GM19351 (cell line): ENCODE measurements around the gene RBBP9.
"Not testable (repeated sequence)": the region's sequence is repeated elsewhere in the genome, so short reads cannot be mapped to it uniquely, and the experiment has no call there.

Experiments
- ATAC-seq: cut with Tn5 transposase; IDR thresholded peaks from one replicate; pipeline ENCODE4 v1.9.1; 2021; ENCODE audit warnings: mild to moderate bottlenecking, moderate library complexity; ENCODE audit not compliant: unreplicated experiment

RBBP9 gene

DNA sequence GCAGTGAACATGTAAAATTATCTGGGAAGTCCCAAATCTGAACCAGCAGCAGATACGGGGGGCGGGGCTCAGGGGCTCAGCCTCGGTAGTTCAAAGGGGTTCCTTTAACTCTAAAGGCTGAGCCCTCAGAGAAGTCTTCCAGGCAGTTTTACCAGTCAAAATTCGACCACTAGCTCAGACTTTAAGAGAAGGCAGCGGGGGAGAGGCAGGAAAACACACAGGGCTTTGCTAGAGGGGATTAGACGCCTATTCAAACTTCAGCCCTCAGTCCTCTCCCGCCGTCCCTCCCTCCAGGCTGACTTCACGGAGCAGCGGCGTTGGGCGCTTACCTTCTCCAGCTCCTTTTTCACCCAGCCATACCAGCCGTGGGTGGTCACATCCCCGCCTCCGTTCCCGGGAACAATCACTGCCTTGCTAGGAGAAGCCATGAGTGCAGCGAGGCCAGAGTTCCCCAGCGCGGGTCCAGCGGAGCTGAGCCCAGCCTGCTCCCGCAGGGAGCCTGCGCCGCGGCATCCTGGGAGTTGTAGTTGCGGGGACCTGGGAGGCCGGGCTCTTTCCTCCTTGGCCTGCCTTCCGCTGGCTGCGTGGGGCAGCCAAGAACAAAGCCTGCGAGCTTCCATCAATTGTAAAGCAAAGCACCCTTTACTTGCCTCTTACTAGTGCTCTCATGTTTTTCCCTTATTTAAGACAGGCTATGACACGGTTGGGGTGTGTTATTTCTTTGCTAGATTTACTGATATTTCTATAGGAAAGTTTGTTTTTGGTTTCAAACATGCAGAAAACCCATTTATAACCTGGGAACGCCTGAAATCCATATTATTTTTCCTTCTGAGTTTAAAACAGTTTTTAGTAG lies at the start of gene RBBP9:
Gene RBBP9 (minus strand): TSS at position 486 of the 853 bp plus-strand sequence. CDS start 58 bp downstream, at position 428.
- peak; percentile 95 for ATAC-seq

DNA sequence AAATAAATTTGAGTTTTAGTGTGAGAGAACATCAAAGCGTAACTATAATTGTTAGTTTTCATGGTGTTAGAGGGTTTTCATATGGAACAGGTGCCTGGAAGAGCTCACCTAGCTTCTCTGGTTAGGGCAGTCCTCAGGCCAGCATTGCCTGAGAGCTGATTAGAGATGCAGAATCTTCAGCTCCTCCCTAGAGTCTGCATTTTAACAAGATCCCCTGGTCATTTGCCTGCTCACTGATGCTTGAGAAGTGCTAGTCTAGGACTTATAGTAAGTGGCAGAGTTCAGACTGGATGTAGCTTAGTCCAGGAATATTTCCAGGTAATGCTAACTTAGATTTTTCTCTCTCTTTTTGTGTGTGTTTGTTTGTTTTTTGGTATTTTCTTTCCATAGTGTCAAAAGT lies 48.5 kb upstream of the RBBP9 start:
- no peak for ATAC-seq

DNA sequence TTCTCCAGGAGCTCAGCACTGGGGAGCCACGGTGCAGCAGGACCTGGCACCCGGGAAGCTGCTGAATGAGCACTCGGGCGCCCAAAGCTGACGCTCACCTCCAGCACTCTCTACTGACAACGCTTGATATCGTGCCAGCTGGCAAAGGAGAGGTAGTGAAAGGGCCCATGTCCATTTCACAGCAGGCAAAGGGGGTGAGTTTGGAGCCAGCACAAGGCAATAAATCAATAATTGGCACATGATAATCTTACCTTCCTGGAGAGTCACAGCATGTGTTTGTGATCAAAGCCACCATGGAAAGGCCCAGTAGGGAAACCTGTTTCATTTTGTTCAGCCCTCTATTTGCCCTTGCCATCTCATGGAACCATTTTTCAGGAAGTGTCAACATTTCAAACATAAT lies 46.9 kb upstream of the RBBP9 start:
- ATAC-seq, result no peak

DNA sequence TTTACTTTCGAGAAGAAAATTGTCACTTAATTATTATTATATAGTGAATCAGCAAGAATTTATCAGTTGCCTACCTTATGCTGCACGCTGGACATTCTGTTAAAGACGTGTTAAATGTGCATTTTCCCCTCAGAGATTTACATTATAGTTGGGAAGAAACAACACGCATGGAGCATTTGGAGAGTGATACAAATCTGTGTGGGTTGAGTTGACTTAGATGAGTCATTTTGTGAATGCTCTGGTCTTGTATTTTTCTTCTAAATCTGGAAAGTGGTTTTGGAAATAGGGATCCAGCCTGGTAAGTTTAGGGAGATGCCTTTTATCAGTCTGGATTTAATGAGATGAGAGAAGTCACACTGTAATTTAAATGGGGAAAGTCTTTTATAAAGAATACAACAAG lies 46.2 kb upstream of the RBBP9 start:
- no peak for ATAC-seq

DNA sequence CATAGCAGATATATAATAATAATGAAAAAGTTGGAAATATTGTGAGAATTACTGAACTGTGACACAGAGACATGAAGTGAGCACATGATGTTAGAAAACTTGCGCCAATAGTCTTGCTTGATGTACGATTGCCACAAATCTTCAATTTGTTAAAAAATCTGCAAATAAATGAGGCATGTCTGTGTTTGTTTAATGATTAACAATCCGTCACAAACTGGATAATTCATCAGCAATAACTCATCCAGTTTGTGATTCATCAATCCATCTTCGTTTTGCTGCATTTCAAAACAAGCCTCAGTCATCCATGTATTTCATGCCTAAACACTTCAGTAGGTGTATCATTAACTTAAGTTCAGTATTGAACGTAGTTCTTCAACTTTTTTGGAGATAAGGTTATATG lies 44.7 kb upstream of the RBBP9 start:
- no peak for ATAC-seq

DNA sequence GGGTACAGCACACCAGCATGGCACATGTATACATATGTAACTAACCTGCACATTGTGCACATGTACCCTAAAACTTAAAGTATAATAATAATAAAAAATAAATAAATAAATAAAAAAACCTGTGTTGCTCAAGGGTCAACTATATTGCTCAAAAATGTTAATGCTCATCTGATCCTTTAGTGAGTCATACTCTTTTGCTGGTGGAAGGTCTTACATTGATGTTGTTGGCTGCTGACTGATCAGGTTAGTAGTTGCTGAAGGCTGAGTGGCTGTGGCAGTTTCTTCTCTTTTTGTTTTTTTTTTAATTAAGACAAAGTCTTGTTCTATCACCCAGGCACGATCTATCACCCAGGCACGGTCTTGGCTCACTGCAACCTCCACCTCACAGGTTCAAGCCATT lies 40.6 kb upstream of the RBBP9 start:
- no peak for ATAC-seq

DNA sequence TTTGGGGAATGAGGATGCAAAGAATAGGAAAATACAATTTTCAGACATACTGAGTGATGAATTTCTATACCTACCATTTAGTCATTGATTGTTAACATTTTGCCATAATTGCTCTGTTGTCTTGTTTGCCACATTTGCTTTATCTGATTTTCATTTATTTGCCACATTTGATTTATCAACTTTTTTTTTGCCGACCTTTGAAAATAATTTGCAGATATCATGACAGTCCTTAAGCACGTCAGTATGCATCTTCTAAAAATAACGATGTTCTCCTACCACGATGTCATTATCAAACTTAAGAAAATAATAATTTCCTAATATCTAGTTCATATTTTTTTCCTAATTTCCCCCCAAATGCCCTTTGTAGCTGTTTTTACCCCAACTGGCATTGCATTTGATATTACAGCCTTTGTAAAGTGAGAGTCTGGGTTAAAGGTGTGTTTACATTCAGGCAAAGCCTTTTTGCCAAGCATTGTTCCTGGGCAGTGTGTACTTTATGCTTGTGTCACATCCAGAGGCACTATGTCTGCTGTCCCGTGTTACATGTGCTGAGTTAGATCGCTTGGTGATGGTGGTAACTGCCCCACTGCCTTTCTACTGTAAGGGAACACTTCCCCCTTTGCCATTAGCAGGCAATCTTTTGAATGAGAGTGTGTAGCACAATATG lies 37.1 kb upstream of the RBBP9 start:
- no peak for ATAC-seq

DNA sequence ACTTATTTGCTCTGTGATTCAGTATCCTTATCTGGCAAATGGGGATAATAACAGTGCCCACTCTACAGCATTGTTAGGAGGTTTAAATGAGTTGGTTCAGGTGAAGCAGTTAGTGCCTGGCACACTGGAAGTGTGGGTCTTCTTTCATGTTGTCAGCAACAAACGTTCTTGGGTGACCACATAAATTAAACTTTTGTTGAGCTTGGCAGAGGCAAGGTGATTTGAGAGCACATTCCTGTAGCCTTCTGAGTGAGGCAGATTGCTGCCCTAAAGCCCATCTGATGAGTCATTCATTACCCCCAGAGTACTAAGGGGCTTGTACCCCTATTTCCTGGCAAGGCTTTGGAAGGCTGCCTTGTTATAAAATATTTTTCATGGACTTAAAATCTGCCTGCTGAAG lies 36.5 kb upstream of the RBBP9 start:
- ATAC-seq, result no peak

DNA sequence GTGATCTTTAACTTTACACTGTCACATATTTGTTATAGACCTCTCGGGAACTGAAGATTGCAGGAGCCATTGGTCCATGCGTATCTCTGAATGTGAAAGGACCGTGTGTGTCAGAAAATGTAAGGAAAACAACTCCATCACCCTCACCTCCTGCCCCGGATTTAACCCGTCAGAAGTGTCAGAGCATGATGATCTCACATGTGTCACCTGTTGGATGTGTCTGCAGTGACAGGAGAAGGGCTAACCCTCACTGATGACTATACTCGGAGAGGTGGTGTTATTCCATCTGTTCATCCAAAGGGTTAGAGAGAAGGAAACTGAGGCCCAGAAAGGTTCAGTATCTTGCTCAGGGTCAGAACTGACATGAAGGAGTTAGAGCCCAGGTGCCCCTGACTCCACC lies 35.6 kb upstream of the RBBP9 start:
- ATAC-seq, result no peak

DNA sequence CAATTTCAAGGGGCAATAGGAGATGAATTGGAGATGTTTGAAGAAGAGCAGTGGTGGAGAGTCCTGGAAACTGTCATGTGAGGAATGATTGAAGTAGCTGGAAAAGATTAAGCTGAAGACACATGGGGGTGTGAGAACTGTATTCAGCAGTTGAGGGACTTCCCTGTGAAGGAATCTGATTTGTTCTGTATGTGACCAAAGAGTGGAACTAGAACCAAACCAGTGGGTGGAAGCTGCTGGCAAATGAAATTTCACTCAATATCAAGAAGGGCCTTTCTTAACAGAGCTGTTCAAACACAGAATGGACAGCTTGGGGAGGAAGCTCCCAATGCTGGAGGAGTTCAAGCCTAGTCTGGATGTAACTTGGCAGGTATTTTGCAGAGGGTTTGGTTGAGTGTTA lies 32.0 kb upstream of the RBBP9 start:
- ATAC-seq, result no peak

DNA sequence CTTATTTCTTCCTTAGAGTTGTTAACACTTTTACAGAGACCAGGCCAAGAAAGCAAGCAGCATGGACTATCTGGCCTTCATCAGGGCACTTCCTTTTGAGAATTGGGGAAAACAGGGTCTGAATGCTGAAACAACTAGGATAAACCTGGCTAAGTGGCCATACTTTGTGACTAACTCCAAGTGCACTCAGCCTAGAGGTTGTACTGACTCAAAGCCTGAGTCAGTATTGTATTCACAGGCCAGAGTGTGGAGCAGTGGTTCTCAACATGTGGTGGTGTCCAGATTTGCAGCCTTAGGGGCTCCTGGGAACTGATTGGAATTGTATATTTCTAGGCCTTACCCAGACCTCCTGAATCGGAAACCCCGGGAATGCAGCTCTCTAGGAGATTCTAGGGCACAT lies 30.8 kb upstream of the RBBP9 start:
- ATAC-seq, result no peak

DNA sequence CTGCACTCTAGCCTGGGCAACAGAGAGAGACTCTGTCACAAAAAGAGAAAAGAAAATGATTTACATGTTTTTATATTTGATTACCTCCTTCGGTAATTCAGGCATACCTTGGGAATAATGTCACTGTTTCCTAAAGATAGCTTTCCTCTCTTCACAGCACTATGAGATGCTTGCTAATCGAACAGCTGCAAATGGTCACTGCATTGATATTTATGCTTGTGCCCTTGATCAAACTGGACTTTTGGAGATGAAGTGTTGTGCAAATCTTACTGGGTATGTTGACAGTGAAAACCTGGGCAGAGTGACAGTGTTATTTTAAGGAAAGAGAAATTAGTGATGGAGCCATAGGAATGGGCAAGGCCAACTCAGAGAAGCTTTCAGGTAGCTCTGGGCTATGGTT lies 30.3 kb upstream of the RBBP9 start:
- ATAC-seq, result no peak

DNA sequence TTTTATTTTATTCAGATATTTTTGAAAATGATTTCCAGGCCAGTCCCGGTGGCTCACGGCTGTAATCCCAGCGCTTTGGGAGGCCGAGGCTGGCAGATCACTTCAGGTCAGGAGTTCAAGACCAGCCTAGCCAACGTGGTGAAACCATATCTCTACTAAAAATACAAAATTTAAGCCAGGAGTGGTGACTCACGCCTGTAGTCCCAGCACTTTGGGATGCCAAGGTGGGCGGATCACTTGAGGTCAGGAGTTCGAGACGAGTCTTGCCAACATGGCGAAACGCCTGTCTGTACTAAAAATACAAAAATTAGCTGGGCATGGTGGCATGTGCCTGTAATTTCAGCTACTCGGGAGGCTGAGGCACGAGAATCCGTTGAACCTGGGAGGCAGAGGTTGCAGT lies 29.7 kb upstream of the RBBP9 start:
- ATAC-seq, result not testable (repeated sequence)

DNA sequence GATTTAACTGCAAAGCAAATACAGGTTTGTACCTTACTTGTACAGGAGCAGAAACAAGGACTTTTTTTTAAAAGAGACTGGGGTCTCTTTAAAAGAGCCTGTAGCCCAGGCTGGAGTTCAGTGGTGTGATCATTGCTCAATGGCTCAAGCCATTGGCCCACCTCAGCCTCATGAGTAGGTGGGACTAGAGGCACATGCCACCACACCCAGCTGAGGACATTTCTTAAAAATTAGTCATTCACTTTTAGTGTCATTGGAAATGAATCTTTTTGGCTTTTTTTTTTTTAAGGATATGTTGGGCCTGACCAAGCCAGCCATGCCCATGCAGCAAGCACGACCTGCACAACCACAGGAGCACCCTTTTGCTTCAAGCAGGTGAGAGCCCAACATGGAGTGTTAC lies 27.6 kb upstream of the RBBP9 start:
- no peak for ATAC-seq

DNA sequence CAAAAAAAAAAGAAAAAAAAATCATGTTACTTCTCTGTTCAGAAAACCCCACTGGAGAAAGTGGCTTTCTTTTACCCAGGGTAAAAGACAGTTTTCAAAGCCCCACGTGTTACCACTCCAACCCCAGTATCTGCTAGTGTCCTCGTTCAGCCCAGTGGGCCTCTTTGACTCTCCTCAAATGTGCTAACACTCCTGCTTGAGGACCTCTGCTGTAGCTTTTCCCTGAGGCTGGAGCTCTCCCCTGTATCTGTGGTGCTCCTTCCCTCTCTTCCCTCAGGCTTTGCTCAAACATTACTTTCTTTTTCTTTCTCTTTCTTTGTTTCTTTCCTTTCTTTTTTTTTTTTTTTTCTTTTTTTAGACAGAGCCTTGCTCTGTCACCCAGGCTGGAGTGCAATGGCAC lies 26.0 kb upstream of the RBBP9 start:
- no peak for ATAC-seq

DNA sequence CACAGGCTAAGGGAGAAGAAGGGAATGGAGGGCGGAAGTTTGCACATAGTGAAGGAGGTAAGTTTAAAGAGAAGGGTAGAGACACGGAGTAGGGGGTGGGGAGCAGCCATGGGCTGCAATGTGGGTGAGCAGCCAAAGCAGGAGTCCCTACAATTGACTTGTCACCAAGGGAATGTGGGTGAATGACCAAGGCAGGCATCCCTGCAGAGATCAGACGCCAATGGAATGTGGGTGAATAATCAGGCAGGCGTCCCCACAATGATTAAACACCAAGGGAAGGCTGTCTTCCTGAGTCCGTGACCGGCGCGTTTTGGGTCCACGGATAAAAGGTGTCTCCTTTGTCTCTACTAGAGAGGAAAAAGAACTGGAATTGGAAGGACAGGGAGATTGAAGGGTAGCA lies 25.0 kb upstream of the RBBP9 start:
- ATAC-seq, result not testable (repeated sequence)

DNA sequence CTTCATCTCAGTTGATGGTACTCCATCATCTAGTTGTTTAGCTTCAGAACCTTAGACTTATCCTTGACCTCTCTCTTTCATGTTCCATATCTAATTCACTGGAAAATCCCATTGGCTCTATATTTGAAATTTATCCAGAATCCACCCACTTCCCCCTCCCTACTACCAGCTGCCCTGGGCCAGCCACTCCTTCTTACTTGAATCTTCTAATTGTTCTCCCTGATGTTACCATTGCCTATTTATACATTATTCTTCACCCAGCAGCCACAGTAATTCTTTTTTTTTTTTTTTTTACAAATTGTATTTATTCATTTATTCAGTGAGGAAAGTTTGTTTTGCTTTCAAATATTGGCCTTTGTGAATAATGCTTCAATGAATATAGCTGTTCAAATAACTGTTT lies 18.9 kb upstream of the RBBP9 start:
- ATAC-seq, result no peak

DNA sequence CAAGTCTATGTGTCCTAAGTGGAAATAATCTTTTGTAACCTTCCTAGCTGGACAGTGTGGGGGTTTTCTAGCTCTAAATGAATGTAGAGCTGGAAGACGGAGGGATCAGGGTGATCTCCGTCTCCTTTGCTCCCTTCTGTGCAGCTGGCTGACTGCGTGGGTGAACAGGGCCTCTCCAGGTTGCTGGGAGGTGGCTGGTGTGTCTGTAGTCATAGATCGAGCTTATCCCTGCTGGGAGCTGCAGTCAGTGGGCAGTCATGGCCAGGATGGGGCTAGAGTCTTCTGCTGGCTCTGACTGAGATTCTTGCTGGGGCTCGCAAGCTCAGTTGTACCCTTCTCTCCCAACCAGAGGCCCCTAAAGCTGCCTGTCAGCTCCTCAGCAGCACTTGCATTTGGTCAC lies 17.1 kb upstream of the RBBP9 start:
- no peak for ATAC-seq

DNA sequence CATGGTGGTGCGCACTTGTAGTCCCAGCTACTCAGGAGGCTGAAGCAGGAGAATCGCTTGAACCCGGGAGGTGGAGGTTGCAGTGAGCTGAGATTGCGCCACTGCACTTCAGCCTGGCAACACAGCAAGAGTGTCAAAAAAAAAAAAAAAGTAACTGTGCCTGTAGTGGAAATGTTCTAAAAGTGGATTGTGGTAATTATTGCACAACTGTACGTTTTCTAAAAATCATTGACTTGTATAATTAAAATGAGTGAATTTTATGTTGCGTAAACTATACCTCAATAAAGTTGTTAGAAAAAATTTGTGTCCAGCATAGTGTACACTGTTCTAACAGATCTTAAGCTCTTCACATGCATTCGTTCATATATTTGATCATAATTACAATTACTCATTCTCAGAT lies 16.2 kb upstream of the RBBP9 start:
- no peak for ATAC-seq

DNA sequence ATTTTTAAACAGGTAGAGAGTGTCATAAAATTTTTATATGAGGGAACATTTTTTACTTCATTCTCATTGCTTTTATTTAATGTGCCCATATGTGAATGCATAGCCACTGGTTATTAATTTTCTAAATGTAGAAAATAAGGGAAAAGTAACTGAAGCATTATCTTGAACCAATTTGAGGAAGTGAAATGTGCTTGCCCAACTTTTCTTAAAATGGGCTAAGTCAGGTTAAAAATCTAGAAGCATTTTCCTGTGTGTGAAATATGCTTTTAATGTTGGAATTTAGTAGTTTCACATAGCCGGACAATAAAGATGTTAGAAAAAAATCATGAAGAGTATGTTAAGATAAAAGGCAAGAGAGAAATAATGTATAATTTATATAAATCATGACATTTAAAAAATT lies 14.5 kb upstream of the RBBP9 start:
- no peak for ATAC-seq

DNA sequence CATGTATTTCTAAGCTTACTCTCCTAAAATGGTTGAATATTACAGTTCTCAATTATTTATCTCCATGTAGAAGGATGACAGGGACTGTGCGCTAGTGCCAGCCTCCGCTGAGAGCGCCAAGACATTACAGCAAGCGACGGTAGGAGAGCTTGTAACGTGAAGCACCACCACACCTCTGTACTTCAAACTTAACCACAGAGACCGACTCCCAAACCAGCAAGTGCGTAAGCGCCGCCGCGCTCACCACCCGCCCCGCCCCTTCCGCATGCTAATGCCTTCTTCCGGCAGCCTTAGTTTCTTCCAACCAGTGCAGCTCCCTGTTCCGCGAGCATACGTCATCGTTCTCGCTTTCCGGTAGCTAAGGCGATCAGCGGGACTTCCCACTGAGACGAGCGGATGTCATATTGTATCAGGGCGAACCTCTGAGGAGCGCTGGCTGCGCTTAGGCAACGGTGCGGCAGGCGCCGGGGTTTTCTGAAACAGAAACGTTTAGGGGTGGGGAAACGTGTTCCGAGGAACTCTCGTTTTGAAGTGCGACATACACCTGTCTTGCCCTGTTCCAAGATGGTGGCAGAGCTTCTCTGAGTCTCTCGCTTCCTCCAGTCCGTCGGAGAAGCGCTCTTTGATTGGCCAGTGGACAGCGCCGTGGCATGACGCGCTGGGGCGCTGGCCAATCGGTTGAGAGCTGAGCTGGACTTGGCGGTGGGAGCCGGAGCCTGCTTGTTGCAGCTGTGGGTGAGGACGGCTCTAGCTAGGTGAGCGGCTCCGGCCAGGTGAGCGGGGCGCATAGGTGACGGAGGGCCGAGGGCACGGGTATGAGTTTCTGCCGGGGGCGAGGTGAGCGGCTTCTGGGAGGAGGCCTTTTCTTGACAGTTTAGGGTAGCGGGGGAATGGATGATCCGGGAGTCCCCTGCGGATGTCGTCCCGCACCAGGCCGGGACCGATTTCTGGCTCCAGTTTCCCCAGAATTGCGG lies 10.5 kb upstream of the RBBP9 start, which contains the start of gene SEC23B:
Gene SEC23B (plus strand): TSS at position 723 of the 974 bp plus-strand sequence. CDS start 2,896 bp downstream, outside the sequence.
- ATAC-seq, result peak; percentile 90
